Astrocyte of the cerebellum (primary cell): ENCODE results near the gene LAP3.

Source experiments
- DNase-seq: peaks from one replicate; pipeline ENCODE4 v3.0.0-alpha.2; 2011; ENCODE audit warnings: low read depth
- H3K4me3 ChIP-seq: 2 replicates; pipeline ENCODE4 v1.5.1; 2011; ENCODE audit warnings: mild to moderate bottlenecking, low read depth, low read length, moderate library complexity
- in situ Hi-C: cut with HindIII; loops from 2 replicates; pipeline ENCODE4 v1.10.0; 2017; ENCODE audit warnings: low sequenced_read_pairs
- TF ChIP-seq, protein P1 (sequence below): IDR thresholded peaks from 2 replicates; pipeline ENCODE4 v1.5.1; 2012; ENCODE audit warnings: low read length, low read depth, moderate library complexity, mild to moderate bottlenecking; ENCODE audit errors: missing control alignments

The LAP3 gene

GRCh38 chr4:17657090-17657489 lies 80.1 kb downstream of the LAP3 start:
- in situ Hi-C loops = no loop called here
- H3K4me3 ChIP-seq = no peak overlapping the region
- TF ChIP-seq, protein P1, sequence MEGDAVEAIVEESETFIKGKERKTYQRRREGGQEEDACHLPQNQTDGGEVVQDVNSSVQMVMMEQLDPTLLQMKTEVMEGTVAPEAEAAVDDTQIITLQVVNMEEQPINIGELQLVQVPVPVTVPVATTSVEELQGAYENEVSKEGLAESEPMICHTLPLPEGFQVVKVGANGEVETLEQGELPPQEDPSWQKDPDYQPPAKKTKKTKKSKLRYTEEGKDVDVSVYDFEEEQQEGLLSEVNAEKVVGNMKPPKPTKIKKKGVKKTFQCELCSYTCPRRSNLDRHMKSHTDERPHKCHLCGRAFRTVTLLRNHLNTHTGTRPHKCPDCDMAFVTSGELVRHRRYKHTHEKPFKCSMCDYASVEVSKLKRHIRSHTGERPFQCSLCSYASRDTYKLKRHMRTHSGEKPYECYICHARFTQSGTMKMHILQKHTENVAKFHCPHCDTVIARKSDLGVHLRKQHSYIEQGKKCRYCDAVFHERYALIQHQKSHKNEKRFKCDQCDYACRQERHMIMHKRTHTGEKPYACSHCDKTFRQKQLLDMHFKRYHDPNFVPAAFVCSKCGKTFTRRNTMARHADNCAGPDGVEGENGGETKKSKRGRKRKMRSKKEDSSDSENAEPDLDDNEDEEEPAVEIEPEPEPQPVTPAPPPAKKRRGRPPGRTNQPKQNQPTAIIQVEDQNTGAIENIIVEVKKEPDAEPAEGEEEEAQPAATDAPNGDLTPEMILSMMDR = no peak
- DNase-seq = no peak
